DMS 273 treated with DMSO at 0.1 percent for 48 hours (cell line): Measurements from ENCODE around the gene ZNF124.
"Not testable (repeated sequence)": the region's sequence is repeated elsewhere in the genome, so short reads cannot be mapped to it uniquely, and the experiment has no call there.

Experiments
- DNase-seq: peaks from one replicate; lab custom pipeline; 2025; lab: John Stamatoyannopoulos, UW

ZNF124 gene

DNA sequence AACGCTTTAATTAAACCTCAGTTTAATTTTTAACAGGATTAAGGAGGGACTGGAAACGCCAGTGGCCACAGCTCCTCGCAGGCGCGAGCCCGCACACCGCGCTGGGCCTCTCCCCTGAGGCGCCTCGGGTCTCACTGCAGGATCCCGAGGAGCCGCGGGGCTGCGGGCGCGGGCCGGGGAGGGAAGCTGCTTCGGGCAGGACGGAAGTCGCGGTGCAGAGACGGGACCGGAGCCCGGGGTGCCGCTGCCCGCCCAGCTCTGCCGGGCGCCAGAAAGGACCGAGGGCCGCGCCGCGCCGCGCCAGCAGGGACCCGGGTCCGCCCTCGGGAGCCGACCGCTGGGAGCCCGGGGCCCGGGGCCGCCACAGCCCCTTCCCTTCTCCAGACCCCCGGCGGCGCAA is 377 bp downstream of the ZNF124 start:
- DNase-seq: not testable (repeated sequence)

DNA sequence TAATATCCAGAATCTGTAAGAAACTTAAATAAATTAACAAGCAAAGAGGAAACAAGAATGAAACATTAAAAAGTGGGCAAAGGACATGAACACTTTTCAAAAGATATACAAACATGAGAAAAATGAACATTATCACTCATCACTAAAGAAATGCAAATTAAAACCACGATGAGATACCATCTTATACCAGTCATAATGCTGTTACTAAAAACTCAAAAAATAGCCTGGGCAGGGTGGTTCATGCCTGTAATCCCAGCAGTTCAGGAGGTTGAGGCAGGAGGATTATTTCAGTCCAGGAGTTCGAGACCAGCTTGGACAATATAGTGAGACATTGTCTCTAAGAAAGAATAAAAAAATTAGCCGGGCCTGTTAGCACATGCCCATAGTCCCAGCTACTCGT is 6.1 kb downstream of the ZNF124 start:
- DNase-seq: no peak

DNA sequence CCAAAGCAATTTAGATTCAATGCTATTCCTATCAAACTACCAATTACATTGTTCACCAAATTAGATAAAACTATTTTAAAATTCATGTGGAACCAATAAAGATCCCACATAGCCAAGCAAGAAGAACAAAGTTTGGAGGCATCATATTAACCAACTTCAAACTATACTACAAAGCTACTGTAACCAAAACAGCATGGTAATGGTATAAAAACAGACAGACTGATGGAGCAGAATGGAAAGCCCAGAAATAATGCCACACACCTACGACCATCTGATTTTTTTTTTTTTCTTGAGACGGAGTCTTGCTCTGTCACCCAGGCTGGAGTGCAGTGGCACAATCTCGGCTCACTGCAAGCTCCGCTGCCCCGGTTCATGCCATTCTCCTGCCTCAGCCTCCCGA is 7.1 kb downstream of the ZNF124 start:
- no peak for DNase-seq

DNA sequence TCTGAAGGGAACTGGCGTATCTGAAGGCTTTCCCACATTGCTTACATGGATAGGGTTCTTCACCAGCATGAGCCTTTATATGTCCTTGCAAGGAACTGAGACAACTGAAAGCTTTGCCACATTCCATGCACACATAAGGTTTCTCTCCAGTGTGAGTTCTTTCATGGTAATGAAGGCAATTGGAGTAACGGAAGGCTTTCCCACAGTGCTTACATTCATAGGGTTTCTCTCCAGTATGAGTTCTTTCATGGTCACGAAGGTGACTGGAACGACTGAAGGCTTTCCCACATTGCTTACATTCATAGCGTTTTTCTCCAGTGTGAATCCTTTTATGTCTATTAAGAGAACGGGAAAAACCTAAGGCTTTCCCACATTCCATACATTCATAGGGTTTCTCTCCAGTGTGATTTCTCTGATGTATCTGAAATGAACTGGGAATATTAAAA is 15.0 kb downstream of the ZNF124 start:
- DNase-seq: no peak

DNA sequence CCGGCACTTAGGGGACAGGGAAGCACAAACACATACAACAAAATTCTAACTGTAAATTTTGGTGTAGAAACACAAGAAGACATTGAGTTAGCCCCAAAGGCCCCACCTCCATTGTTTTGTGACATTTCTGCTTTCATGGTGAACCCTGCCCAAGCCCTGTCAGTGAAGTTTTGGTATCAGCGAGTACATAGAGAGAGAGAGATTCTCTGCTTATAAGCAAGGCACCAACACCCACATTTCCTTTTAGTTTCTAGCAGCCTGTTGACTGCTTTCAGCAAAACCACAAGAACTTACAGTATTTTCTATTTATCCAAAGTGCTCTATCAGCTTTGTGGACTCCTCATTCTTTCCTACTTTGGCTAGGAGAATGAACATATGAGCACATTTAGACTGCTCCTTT is 24.0 kb downstream of the ZNF124 start:
- DNase-seq: no peak

DNA sequence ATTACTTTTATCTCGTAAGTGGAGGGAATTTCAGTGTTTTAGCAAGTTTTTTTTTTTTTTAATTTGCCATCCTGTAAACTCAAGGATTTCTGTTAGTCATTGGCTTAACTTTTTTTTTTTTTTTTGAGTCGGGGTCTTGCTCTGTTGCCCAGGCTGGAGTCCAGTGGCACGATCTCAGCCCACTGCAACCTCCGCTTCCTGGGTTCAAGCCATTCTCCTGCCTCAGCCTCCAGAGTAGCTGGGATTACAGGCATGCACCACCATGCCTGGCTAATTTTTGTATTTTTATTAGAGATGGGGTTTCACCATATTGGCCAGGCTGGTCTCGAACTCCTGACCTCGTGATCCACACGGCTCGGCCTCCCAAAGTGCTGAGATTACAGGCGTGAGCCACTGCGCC is 24.7 kb downstream of the ZNF124 start:
- not testable (repeated sequence) for DNase-seq

DNA sequence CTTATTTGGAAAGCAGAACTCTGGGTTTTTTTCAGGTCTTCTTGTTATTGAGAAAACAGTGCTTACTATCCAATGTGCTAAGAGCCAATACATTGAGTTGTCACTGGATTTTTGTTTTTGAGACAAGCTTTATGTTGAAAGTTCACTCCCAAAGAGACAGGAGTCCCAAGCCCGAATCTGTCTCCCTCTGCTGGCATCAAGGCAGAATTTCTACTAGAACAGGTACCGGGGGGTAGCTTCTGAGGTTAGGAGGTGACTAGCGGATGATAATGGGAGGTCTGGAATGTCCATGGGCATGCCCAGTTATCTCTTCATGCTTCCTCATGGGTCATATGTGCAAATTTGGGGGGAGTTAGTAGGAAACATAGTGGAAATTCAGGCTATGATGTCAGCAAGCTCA is 25.1 kb downstream of the ZNF124 start:
- DNase-seq: no peak

DNA sequence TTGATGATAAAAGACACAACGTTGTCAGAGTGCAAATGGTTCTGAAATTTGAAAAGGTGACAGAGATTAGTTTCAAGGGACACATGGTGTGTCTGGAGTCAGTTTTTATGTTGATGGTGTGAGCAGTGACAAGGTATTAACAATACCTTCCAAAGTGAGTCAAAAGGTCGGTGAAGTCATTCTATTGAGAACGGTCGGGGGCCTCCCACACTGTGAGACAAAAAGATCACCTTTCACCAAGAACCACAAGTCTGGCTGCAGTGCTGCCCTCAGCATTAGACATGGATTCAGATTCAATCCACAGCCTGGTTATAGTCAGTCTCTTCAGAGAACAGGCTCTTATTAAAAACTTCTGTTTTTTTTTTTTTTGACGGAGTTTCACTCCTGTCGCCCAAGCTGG is 26.5 kb downstream of the ZNF124 start:
- DNase-seq: no peak

DNA sequence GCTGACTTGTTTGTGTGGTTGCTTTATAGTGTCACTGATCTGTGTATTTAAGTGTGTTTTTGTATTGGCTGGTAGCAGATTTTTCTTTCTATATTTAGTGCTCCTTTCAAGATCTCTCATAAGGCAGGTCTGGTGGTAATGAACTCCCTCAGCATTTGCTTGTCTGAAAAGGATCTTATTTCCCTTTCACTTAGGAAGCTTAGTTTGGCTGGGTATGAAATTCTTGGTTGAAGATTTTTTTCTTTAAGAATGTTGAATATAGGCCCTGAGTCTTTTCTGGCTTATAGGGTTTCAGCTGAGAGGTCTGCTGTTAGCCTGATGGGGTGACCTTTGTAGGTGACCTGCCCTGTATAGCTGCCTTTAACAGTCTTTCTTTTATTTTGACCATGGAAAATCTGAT is 32.3 kb downstream of the ZNF124 start:
- DNase-seq: not testable (repeated sequence)

DNA sequence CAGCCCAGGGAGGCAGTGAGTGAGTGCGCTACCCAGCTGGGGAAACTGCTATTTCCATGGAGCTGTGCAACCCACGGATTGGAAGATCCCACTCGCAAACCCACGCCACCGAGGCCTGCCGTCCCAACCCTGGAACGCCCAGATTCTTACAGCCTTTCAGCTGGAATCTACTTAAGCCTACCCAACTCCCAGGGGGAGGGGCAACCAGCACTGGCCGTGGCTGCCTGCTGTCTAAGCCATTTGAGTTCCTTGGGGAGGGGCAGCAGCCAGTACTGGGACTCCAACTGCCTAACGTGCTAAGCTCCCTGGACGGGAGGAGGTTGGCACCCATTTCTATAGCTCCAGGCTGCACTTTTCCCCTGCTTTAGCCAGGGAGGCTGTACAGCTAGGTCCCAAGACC is 40.6 kb downstream of the ZNF124 start:
- no peak for DNase-seq

DNA sequence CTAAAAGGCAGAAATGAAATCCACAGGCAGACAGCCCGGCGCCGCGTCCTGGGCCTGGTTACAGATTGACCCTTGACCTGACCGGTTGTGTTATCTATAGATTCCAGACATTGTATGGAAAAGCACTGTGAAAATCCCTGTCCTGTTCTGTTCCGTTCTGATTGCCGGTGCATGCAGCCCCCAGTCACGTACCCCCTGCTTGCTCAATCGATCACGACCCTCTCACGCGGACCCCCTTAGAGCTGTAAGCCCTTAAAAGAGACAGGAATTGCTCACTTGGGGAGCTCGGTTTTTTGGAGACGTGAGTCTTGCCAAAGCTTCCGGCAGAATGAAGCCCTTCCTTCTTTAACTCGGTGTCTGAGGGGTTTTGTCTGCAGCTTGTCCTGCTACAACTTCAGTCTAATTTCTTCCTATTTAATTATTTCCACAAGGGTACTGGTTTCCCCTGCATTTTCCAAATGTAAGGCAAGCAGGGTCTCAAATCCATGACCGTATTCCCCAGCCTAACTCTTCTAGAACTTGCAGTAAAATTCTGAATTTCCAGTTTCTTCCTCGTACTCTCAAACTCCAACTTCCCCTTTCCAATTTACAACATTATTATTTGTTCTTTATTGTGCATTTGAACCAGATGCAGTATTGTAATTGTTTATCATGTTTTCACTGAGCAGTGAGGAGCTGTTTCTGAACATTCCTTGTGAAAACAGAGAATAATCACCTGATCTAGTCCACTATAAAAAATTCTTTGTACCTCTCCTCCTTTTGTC is 44.1 kb downstream of the ZNF124 start:
- not testable (repeated sequence) for DNase-seq

DNA sequence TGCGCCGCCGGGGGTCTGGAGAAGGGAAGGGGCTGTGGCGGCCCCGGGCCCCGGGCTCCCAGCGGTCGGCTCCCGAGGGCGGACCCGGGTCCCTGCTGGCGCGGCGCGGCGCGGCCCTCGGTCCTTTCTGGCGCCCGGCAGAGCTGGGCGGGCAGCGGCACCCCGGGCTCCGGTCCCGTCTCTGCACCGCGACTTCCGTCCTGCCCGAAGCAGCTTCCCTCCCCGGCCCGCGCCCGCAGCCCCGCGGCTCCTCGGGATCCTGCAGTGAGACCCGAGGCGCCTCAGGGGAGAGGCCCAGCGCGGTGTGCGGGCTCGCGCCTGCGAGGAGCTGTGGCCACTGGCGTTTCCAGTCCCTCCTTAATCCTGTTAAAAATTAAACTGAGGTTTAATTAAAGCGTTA is 45.2 kb downstream of the ZNF124 start:
- not testable (repeated sequence) for DNase-seq

DNA sequence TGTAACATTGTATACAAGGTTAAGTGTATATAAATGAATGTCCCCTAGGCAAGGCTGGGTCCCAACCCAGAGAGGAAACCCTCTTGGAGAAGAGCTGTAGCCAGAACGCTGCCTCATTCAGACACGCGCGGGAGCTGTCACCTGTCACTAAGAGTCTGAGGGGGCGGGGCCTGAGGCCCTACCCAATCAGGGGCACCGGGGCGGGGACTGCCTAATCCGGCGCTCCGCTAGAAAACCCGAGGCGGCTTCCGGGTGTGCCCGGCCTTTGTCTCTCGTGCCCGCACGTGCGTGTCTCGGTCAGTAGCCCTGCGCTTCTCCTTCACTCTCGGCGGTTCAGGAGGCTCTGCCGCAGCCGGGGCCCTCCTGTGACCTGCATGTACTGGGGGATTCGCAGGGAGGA is 45.7 kb downstream of the ZNF124 start:
- not testable (repeated sequence) for DNase-seq

DNA sequence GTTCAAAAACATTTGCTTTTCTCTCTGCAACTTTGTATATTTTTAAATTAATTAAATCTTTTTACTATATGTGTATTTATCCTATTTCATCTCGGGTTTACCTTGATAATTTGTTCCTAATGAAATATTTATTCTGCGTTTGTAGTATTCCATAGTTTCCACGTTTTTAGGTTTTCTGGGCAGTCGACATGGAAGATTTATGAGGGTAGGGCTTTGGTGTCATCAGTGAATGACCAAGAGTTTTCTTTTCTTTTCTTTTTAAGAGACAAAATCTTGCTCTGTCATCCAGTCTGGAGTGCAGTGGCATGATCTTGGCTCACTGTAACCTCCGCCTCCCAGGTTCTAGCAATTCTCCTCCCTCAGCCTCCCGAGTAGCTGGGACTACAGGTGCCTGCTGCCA is 50.4 kb downstream of the ZNF124 start:
- no peak for DNase-seq

DNA sequence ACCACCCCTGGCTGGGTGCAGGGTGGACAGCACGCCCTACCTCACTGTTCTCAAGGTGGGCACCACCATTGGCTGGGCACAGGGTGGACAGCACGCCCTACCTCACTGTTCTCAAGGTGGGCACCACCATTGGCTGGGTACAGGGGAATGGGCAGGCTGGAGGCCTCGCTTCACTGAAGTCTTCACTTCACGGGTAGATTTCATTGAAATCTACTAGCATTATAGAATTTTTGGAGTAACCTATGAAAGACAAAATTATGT is 51.5 kb downstream of the ZNF124 start:
- not testable (repeated sequence) for DNase-seq

DNA sequence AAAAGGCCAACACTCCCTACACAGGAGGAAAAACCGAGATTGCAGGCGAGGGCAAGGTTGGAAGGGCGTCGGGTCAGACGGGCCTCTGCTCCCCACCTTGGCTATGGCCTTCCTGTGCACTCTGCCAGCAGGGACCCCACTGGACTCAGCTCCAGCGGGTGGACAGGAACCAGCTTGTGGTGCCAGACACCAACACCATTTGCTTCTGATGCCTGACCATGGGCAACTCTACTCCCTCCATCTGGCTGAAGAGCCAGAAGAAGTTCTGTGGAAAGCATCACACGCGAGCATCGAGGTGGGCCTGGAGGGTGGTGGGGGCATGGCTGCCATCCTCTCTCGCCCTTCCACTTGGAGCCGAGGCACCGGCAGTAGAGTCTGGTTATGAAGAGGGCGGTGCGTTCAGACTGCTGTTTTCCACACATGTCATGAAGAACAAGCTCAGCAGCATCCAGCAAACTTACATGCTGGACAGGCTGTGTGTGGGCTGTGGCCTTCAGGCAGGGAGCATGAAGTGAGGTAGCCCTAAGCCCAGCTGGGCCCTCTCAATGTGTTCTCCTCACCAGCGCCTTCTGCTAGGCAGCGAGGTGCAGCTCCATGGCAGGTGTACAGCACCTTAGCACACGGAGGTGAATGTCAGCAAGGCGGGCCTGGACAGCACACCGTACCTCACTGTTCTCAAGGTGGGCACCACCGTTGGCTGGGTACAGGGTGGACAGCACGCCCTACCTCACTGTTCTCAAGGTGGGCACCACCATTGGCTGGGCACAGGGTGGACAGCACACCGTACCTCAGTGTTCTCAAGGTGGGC is 52.0 kb downstream of the ZNF124 start:
- DNase-seq: no peak

DNA sequence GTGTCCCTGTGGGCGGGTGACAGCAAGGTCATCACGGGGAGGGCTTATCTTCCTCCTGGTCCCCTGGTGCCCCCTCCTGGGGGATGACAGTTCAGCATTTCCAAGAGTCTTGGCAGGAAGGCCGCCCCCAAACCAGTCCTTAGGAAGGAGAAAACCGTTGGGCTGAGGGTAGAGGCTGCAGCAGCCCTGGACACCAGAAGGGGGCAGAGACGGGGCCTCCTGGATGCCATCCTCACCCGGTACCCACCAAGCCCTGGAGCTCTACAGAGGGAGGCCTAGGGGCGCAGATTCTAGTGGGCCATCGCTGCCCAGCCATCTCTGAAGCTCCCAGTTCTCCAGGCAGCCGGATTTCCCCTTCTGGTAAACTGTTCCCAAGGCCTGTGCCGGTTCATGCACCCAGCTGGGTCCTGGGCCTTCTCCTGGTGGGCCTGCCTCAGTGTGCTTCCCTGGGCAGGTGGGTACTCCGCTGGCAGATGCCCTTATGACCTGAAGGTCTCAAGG is 52.8 kb downstream of the ZNF124 start:
- DNase-seq: peak; percentile 45

DNA sequence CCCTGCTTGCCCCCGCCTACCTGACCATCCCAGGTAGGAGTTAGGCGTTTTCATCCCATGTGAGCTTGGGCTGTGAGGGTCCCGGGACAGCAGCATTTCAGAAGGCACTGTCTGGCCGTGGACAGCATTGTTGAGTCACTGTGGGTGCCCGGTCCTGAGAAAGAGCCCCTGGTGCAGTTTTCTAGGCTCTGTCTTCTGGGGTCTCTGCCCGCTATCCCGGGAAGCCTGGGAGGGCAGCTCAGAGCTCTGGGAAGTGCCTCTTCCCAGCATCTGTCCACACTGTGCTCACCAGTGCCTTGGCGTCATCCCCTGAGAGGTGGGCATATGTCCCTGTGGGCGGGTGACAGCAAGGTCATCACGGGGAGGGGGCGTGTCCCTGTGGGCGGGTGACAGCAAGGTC is 56.3 kb downstream of the ZNF124 start:
- DNase-seq: no peak

DNA sequence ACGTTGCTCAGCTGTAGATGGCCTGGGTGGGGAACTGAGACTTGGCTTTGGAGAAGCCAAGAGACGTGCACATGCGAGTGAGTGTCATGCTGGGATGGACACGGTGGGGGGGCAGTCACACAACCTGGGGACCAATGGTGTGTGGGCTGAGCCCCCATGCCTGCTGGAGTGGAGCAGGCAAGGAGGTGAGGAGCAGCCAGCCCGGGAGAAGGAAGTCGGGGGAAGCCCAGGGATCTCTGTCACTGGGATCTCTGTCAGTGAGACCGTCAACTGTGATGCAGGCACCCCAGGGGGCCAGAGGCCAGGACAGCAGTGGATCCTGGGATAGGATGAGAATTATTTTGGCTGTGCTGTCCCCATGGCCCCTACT is 56.7 kb downstream of the ZNF124 start:
- no peak for DNase-seq

DNA sequence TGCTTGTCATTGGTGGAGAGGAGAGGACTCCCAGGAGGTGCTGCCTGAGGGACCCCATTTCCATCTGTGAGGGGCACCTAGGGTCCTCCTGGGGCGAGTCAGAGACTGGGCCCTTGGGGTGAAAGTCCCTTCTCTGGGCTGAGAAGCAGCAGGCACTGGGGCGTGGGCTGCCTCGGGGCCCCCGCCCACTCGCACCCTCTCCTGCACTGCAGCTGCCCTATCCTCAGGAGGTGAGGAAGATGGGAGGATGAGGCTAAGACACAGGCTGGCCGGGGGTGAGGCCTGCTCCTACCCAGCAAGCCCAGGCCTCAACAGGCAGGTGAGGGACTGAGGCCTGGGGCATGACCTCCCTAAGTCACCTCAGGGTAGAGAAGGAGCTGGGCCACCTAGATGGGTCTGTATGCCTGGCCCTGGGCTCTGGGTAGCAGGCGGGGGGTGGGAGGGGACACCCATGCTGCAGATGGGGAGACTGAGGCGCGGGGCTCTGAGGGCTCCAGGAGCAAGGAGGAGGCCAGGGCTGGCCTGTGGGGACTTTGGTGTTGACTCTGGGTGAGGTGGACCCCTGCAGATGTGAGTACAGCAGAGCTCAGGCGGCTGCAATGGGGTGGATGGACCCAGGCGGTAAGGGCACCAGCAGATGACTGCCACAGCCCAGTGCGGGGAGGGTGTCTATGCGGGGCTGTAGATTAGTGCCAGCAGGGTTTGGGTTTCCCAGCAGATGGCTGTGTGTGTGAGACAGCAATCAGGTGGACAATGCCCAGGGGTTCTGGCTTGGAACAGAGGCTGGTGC is 57.3 kb downstream of the ZNF124 start:
- DNase-seq: no peak

DNA sequence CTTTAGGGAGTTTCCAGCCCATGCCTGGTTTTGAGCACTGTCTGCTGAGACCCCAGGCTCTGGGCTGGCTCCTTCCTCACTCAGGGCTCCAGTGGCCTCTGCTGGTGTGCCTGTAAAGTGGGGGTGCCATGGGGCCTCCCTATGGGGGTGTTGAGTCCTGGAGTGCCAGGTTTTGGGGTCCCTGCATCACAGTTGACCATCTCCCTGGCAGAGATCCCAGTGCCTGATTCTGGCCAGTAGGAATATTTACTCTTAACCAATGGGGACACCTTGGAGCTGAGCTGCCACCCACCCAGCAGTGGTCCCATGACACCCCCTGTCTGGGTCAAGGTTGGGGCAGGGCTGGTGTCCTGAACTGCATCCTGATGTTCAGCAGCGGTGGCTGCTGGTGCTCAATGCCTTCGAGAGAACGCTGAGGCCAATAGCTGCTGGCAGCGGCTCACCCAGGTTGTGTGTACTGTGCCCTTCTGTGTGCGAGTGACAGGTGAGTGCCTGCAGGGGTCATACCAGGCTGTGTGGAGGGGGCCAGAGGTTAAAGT is 58.0 kb downstream of the ZNF124 start:
- no peak for DNase-seq

DNA sequence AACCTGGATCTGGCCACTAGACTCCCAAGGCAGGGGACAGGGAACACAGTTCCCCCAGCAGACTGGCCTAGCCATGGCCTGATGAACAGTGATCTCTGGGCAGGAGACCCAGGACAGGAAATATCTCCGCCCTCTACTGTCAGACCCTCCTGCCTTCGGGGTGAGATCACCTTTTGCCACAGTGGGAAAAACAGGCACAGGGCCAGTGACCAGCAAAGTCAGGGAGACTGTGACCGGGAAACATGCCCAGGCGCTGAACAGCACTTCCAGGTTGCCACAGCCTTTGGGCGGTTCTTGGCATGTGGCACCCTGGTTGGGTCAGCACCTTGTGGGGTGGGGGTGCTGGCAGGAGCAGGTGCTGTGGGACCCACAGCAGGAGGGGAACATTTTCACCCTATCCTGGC is 58.7 kb downstream of the ZNF124 start:
- no peak for DNase-seq

DNA sequence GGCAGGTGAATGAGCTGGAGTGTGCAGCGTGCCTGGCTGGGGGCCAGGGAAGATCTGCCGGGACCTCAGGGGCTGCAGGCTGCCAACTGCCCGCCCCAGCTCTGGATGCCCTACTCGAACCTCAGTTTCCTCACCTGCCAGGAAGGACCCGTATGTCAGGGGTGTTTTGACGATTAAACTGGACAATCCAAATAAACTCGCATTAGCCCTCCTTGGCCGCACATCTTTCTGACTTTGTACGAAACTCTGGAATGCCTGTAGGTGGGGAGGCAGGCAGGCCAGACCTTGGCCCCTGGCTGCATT is 59.4 kb downstream of the ZNF124 start:
- DNase-seq: no peak
